NCI-H460 (cell line): ENCODE results near the gene B3GNT3. TPM values are rescaled to one million over a fixed set of nuclear protein-coding genes. Genes with fewer than 3 reads are reported as not detected.
A peak's percentile ranks its signal among the peaks of the same experiment; 100 is the strongest.

ENCODE experiments used
- DNase-seq: peaks from one replicate; pipeline ENCODE4 v3.0.0-alpha.2; 2016; ENCODE audit warnings: low read depth; ENCODE audit errors: extremely low read depth
- polyA plus RNA-seq: library from polyadenylated mRNA; depleted of rRNA; stranded (reverse); fragments of >200 nt; gene quantifications from 2 replicates; pipeline ENCODE4 v1.2.3, GENCODE V29; 2014; cell fraction: nucleus; rRNA removed
- total RNA-seq: library from RNA; depleted of rRNA; stranded (reverse); fragments of >200 nt; shearing (Covaris generic); gene quantifications from 2 replicates; pipeline ENCODE4 v1.2.3, GENCODE V29; 2014; rRNA removed

The B3GNT3 gene
- total RNA-seq: 0.05 TPM in 1 of 2 replicates, not detected in the other
- polyA plus RNA-seq: not detected in 2 replicates

- DNase-seq: no peak
These were observed at the start of gene B3GNT3 for GRCh38 chr19:17794731-17795494. TSS of gene B3GNT3 (plus strand) at chr19:17795138. CDS start at chr19:17807808, 12,670 bp downstream.

- DNase-seq: peak; percentile 86
These were observed 47.5 kb upstream of the B3GNT3 start for GRCh38 chr19:17747205-17748098.

GRCh38 chr19:17748884-17749638 is 45.9 kb upstream of the B3GNT3 start:
- no peak for DNase-seq

GRCh38 chr19:17749912-17750317 is 45.0 kb upstream of the B3GNT3 start:
- no peak for DNase-seq

GRCh38 chr19:17751103-17751911 is 43.6 kb upstream of the B3GNT3 start, which contains the start of gene FCHO1:
TSS of gene FCHO1 (plus strand) at chr19:17751477. CDS start at chr19:17755165, 3,688 bp downstream.
- no peak for DNase-seq

- no peak for DNase-seq
These were observed 43.0 kb upstream of the B3GNT3 start for GRCh38 chr19:17751912-17752273.

GRCh38 chr19:17752865-17753639 is 41.9 kb upstream of the B3GNT3 start:
- DNase-seq: no peak

- no peak for DNase-seq
These were observed 41.0 kb upstream of the B3GNT3 start for GRCh38 chr19:17753976-17754375.

GRCh38 chr19:17754634-17755442 is 40.1 kb upstream of the B3GNT3 start:
- DNase-seq: no peak

- DNase-seq: no peak
These were observed 39.5 kb upstream of the B3GNT3 start for GRCh38 chr19:17755443-17755890.

- no peak for DNase-seq
These were observed 38.8 kb upstream of the B3GNT3 start for GRCh38 chr19:17755977-17756670.

- no peak for DNase-seq
These were observed 37.8 kb upstream of the B3GNT3 start for GRCh38 chr19:17757125-17757524.

GRCh38 chr19:17758515-17758914 is 36.4 kb upstream of the B3GNT3 start:
- no peak for DNase-seq

GRCh38 chr19:17761148-17761547 is 33.8 kb upstream of the B3GNT3 start:
- no peak for DNase-seq

- peak; percentile 60 for DNase-seq
These were observed 32.3 kb upstream of the B3GNT3 start for GRCh38 chr19:17762505-17763229.

GRCh38 chr19:17764348-17764747 is 30.6 kb upstream of the B3GNT3 start:
- DNase-seq: no peak

GRCh38 chr19:17765069-17765618 is 29.8 kb upstream of the B3GNT3 start:
- DNase-seq: peak; percentile 54
